ENCODE measurements around the gene FAS.

The FAS gene

DNA sequence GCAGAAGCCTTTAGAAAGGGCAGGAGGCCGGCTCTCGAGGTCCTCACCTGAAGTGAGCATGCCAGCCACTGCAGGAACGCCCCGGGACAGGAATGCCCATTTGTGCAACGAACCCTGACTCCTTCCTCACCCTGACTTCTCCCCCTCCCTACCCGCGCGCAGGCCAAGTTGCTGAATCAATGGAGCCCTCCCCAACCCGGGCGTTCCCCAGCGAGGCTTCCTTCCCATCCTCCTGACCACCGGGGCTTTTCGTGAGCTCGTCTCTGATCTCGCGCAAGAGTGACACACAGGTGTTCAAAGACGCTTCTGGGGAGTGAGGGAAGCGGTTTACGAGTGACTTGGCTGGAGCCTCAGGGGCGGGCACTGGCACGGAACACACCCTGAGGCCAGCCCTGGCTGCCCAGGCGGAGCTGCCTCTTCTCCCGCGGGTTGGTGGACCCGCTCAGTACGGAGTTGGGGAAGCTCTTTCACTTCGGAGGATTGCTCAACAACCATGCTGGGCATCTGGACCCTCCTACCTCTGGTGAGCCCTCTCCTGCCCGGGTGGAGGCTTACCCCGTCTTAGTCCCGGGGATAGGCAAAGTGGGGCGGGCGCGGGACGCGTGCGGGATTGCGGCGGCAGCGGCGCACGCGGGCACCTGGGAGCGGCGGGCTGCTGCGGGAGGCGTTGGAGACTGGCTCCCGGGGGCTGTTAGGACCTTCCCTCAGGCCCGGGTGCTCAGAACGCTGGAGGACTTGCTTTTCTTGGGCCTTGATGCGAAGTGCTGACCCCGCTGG, at the start of gene FAS:
Gene FAS (plus strand): TSS at position 415 of the 777 bp plus-strand sequence. CDS start 79 bp downstream, at position 494.
- DNase-seq: peak in 41 of 56 donors; percentile 8 to 71 (median 40)

DNA sequence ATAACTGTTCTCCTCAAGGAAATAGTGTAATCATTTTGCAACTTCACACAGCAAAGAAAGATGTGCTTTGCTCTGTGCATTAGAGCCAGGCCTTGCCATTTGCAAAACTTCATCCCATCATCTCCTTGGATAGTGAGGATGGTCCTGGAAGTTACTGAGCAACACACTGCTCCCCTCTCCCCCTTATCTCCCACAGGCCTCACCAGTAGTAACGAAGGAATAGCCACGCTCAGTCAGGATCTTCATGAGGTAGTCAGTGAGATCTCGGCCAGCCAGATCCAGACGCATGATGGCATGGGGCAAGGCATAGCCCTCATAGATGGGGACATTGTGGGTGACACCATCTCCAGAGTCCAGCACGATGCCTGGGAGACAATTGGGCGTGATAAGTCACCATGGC, 49.6 kb upstream of the FAS start:
- DNase-seq: no peak

DNA sequence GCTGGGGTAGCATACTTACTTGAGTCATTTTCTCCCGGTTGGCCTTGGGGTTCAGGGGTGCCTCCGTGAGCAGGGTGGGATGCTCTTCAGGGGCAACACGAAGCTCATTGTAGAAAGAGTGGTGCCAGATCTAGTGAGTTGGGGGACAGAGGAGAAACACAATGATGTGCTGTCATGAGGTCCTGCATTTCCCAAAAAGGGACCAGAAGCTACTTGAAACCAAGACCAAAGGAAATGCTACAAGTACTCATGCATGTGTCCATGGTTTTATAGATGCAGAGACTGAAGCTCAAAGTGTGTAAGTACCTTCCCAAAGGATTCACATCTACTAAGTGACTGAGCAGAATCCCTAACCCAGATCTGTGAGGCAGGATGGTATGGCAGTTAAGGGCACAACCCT, 46.8 kb upstream of the FAS start:
- no peak for DNase-seq

DNA sequence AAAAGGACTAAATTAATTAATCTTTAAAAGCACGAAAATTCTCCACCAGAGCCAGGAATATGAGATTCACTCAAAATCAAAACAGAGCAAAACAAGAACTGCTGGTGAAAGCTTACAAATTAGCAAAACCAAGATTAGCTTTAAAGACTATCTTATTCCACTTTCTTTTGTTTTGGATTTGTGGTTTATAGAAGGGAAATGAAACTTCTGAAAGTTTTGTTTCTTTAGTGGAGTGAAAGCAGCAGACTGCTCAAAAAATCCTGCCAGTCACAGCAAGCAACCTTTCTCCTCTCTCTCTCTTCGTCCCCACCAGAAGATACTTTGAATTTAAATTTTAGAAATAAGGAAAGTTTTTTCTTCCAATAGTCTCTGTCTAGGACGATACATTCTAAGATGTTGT, 45.8 kb upstream of the FAS start:
- no peak for DNase-seq

DNA sequence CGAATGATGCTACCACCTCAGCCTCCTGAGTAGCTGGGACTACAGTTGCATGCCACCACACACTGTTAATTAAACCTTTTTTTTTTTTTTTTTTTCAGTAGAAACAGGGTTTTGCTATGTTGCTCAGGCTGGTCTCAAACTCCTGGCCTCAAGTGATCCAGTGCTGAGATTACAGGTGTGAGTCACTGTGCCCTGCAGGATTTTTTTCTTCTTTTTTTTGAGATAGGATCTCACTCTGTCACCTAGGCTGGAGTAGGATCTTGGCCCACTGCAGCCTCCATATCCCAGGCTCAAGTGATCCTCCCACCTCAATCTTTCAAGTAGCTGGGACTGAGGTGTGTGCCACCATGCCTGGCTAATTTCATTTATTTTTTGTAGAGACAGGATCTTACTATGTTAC, 44.4 kb upstream of the FAS start:
- DNase-seq: no peak

DNA sequence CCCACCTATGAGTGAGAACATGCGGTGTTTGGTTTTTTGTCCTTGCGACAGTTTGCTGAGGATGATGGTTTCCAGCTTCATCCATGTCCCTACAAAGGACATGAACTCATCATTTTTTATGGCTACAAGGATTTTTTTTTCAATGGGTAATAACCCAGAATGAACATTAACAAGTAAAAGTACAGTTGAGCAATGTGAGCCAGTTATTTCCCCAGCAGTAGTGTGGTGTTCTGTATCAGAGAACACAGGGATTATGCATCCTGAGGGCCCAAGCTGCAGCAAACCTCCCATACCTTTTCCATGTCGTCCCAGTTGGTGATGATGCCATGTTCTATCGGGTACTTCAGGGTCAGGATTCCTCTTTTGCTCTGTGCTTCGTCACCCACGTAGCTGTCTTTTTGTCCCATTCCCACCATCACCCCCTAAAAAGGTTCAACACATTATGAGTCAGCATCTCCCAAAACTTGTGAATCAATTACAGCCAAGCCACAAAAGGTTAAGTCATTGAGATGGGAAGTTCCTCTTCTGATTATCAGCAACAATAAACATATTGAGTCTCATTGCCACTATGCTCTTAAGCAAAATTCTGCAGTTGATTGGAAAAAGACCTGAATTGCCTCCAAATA, 43.5 kb upstream of the FAS start:
- no peak for DNase-seq

DNA sequence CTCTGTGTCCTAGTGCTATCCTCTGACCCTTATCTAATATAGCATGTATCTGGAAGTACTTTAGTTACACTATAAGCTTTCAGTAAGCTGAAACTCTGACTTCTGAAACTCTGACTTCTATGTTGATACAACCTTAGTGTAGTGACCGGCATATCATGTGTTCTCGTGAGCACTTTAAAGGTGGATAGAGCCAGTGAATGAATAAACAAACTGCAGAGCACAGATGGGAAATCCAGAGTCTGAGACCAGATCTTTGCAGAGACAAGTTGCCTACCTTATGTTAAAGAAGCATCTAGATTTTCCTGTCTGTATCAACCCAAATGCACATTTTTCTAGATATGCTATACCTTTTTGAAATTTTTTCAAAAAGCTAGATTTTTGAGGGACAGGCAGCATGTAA, 41.5 kb upstream of the FAS start:
- DNase-seq: no peak

DNA sequence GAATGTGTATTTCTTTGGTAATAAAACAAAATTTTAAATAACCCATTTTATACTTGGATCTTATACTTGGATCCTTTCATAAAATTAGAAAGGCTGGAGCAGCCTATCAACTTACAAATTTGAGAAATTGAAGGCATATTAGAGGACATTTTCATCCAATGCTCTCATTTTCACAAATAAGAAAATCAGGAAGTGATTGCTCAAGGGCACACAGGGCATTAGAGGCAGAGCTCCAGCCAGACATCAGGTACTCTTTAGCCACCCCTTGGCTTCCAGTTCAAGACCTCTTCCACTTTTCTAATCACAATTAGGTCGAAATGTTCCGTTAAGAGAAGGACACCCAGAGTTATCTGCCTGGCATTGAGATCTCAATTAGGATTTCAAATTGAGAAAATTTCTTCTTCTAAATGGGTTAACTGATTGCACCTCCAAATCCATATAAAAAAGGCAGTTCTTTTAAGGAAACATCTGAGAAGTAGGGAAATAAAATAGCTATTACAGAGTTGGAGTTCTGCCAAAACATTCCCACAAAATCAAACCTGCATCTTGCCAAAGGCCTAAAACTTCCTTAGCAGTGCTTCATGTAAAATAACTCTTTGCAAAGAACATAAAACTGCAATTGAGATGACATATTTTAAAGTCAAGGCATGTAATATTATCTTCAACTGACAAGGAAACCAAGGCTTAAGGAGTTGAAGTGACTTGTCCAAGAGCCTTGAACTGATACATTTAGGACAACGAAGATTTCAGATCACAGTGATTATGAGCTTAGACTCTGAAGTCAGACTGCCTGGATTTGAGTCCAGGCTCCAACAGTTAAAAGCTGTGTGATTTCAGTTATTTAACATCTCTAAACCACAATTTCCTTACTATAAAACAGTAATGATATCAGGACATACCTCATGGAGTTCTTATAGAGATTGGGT, 40.4 kb upstream of the FAS start:
- no peak for DNase-seq

DNA sequence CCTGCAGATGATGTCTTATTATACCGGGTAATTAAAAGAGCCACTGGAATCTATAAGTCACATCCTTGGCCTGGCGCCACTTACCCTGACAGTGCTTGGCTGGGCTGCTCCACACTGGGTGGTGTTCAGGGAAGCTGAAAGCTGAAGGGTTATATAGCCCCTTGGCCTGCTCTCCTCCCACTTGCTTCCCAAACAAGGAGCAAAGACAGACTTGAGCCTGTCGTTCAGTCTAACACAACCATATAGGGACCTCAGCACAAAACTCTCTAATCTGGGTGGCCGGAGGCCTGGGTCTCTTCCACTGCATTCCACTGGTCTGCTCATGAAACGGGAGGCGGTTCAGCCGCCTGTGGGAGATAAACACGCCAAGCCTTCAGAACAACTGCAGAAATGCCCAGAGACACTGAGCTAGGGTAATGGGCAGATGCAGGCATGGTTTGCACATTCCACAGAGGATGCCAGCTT, 37.9 kb upstream of the FAS start, which contains the start of gene ACTA2:
Gene ACTA2 (minus strand): TSS at position 127 of the 465 bp plus-strand sequence. CDS start 3,843 bp downstream, outside the sequence.
- DNase-seq: no peak

DNA sequence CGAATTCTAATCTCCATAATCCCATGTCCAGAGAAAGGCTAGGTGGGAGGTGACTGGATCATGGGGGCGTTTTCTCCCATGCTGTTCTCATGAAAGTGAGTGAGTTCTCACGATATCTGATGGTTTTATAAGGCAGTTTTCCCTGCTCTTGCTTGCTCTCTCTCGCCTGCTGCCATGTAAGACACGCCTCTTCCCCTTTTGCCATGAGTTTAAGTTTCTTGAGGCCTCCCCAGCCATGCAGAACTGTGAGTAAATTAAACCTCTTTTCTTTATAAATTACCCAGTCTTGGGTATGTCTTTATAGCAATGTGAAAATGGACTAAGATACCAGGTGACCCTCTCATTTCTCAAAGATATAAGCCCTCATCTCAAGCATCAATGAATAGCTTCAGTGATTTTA, 36.9 kb upstream of the FAS start:
- no peak for DNase-seq

DNA sequence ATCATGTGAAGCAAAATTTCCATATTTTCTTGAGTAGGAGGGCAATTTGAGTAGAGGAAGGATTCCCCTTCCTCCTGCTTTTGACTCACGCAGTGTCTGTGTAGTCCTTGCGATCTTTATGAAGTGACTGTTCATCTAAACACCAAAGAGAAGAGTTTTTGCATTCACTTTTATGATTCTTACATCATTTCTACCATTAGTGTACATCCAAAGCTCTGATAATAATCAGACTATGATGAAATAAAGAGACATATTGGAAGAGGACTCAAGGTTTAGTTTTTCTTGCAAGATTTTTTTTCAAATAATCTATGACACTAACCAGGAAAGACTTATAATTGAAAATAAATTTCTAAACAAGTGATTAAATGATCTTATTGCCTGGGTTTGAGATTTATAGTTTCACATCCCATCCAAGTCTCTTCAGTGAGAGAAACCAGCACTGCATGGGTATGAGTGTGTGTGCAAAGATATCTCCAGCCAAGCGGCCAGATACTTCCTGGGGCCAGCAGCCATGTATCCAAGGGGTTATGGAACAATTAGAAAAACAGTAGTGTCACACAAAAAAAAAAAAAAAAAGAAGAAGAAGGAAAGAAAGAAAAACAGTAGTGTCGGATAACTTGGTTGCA, 36.0 kb upstream of the FAS start:
- no peak for DNase-seq

DNA sequence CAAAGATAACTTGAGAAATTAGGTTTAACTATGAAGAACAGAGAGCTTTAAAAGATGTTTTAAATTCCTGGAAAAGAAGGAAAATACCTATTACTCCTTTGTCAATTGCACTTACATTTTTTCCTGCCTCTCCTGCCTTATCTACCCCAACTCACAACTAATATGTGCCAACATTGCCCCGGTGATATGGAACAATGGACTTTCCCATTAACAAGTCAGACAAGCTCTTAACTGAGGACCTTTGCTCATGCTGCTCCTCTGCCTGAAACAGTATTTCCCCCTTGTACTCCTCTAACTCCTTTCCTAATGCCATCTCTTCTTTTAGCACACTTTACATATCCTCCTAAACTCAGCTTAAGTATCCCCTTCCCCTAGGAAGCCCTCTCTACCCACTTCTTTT, 33.2 kb upstream of the FAS start:
- no peak for DNase-seq

DNA sequence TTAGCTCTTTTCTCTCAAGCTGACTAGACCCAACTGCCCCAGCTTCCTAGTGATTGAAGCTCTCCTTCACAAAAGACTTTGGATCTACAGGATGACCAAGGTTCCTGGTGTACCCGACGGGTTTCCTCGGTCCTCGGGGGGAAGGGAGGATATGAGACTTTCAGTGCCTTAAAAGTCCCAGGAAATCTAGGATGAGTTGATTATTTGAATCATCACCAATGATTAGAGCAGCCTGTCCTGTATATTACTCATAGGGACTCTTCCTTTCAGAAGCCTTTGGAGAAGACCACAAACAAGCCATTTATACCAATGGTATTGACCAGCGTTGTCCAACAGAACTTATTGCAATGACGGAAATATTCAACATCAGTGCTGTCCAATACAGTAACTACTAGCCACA, 31.9 kb upstream of the FAS start:
- DNase-seq: no peak

DNA sequence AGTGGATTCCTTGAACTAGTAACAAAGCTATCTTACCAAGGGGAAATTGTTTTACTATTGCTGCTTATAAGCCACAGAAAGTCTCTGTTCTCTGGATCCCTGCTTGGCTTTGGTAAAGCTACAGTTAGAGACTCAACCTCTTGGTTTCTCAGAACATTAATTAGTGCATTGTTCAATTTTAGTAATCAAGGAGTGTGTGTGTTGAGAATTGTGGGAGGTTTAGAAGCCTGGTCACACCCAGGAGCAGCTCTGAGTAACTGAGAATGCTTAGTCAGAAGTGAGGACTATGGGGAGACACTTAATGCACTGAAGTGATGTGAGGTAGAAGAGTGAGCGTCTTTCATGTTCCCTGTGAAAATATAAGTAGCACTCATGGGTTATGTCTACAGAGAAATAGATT, 29.8 kb upstream of the FAS start:
- no peak for DNase-seq

DNA sequence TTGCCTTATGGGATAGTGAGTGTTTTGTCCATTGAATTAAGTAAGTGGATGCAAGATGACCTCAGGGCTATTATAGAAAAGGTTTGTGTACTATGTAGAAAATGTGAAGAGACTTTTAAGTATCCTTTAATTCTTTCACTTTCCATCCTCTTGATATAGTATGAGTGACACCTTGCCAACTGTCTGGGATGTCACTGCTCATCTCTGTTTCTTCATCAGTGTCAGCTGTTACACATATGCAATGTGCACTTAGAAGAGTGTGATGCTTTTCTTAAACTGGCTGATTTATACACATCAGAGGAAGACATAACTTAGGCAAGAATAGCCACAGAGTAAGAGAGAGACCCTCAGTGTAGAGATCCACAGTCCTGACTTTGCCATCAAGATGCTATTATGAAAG, 29.3 kb upstream of the FAS start:
- DNase-seq: no peak

DNA sequence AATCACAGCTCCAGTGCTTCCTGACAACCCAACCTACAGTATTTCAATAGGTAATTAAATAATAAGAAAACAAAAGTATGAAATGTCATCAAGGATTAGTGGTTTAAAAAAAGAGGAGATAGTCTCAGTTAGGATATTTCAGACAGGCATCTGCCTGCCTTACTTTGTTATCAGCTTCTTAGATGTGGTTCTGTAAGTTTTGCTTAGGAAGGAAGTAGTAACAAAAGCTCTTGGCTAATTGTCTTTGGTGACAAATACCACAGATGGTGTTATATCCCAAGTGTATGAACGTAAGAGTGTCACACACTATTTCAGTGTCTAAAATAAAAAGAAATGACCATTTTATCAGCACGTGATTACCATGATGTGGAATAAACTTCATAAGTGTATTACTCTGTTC, 28.3 kb upstream of the FAS start:
- DNase-seq: no peak

DNA sequence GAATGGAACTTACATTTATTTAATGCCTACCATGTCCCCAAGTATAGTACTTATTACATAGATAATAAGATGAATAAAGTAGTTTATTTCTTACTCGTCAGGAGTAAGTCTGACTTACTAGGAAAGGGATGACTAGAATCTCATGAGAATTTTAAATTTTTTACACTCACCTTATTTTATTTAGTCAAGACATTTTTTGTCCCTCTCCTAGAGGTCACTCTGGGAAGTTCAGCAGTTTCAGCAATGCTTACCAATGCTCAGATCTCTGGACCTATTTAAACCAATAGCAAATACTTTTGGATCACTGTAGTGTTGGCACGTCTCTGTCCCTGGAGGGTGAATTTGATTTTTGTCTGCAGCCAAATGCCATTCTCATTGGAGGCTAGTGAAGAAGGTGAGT, 27.3 kb upstream of the FAS start:
- DNase-seq: no peak

DNA sequence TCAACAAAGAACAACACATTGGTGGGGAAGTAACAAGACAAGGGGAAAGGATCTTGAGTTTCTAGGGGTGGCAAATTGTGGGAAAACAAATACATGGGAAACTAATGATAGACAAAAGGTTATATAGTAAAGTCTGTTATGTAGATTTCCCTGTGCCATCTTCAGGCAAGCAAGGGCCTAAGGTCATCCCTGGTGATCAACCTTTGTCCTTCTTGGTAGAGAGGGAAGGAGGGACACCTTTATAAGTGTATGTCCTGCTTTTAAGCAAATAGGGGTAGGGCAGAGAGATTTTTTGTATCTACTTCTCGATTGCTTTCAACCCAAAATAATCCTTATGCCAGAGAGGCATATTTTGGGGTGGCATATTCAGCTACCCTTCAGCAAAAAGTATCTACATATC, 26.2 kb upstream of the FAS start:
- no peak for DNase-seq

DNA sequence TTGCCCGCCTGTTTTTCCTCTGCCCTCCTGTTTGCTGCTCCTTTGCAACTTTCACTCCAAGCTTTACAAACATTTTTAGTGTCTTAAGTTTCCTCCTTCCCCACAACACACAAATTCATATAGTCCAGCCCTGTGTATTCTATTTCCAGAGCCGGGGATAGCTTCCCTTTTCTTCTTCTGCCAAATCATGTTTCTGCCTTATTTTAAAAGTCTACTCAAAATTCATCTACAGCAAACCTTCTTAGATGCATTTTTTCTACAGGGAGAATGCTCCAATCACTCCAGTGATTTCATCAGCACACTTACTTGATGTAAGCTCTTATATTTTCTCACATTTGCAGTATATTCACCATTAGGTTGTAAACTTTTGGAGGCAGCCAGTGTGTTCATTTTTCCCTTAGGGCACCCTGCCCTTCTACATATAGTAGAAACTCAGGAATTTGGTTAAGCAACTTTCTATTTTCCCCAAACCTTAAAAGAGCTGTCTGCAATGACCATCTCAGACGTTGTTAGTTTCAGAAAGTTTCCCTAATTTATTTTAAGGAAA, 25.7 kb upstream of the FAS start:
- no peak for DNase-seq

DNA sequence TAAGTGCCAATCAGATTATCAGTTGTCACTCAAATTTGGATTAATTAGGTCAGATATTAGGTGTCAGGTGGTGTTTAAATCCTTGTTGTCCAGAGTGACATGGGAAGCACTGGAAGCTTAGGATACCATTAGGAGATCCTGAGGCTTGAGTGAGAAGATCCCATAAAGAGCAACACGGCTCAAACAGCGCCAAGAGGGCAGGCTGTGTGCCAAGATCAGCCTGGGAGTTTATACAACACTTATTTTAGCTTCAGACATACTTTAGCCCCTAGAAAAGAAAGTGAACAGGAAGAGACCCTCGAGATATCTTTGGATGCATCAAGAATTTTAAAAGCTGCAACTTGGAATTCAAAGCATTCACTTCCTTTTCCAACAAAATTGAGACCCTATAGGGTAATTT, 23.8 kb upstream of the FAS start:
- no peak for DNase-seq

DNA sequence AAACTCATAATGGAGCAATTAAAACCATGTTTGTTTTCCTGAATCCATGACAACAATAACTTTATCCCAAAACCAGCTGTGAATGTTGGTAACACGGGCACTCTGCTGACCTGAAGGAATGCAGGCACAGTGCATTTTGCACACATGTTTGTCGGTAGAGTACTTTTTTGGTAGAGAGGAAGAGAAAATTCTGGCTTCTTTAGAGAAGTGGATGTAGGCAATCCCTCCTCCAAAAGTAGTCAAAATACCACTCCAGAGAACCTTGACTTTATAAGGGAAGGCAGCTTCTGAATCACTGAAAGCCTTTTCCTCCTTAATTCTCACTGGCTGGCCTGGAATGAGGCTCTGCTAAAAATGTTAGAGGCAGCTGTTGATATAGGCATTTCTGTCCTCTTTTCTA, 22.2 kb upstream of the FAS start:
- DNase-seq: no peak
